ENCODE measurements around the gene DNAJC16. TPM values are rescaled to one million over a fixed set of nuclear protein-coding genes. Genes with fewer than 3 reads are reported as not detected.

DNAJC16 gene
- total and polyA plus RNA-seq, 2 of the 13 experiments (the other 11 are each of a cell fraction or from before 2014, with no cell fraction given): 11.4 to 15.4 TPM

- TF ChIP-seq ZHX1 (CRISPR knock-in tag; IDR thresholded peaks at IDR 0.05; ENCODE audit: low read depth) (no peak), RXRB (CRISPR knock-in tag; IDR thresholded peaks at IDR 0.05; ENCODE audit: borderline replicate concordance) (no peak), HNRNPLL (IDR thresholded peaks at IDR 0.05; ENCODE audit: low read depth, low read length, poor library complexity, severe bottlenecking) (no peak), ZBTB43 (CRISPR knock-in tag; conservative IDR thresholded peaks at IDR 0.05) (no peak), ZBTB20 (CRISPR knock-in tag; IDR thresholded peaks at IDR 0.05; ENCODE audit: borderline replicate concordance, low read depth) (peak; percentile 15; the same call in 1 of the 2 replicates), KLF16 (CRISPR knock-in tag; IDR thresholded peaks at IDR 0.05) (no peak), ZGPAT (CRISPR knock-in tag; IDR thresholded peaks at IDR 0.05) (no peak; the same call in 1 of the 2 replicates), KLF13 (CRISPR knock-in tag; IDR thresholded peaks at IDR 0.05) (no peak), SP2 (CRISPR knock-in tag; IDR thresholded peaks at IDR 0.05) (no peak), TP53 (CRISPR knock-in tag; conservative IDR thresholded peaks at IDR 0.05) (no peak), RBFOX2 (IDR thresholded peaks at IDR 0.05; ENCODE audit: low read depth, low read length) (no peak), HMG20B (CRISPR knock-in tag; conservative IDR thresholded peaks at IDR 0.05) (no peak), KDM5B (CRISPR knock-in tag; IDR thresholded peaks at IDR 0.05; ENCODE audit: borderline replicate concordance) (no peak), CEBPB (IDR thresholded peaks at IDR 0.05; ENCODE audit: borderline replicate concordance, low read depth, low read length) (no peak), MXI1 (IDR thresholded peaks at IDR 0.05; ENCODE audit: borderline replicate concordance, low read depth, low read length) (no peak), BORCS8-MEF2B (CRISPR knock-in tag; IDR thresholded peaks at IDR 0.05) (no peak), DMAP1 (CRISPR knock-in tag; IDR thresholded peaks at IDR 0.05) (peak; percentile 33; the same call in 1 of the 2 replicates), TGIF2 (CRISPR knock-in tag; IDR thresholded peaks at IDR 0.05) (peak; percentile 40; the same call in 1 of the 2 replicates), ZFP36 (IDR thresholded peaks at IDR 0.05; ENCODE audit: borderline replicate concordance, low read depth, low read length, partially characterized antibody) (no peak), DNMT1 (CRISPR knock-in tag; IDR thresholded peaks at IDR 0.05) (no peak), SRF (IDR thresholded peaks at IDR 0.05; ENCODE audit: low read depth, low read length) (peak; percentile 46; the same call in 1 of the 2 replicates), STAT5B (CRISPR knock-in tag; IDR thresholded peaks at IDR 0.05) (no peak), NR2F1 (CRISPR knock-in tag; IDR thresholded peaks at IDR 0.05) (peak in 1 of 2 experiments; percentile 21; a peak in 1 of 4 replicates)
- TF ChIP-seq, protein P1, sequence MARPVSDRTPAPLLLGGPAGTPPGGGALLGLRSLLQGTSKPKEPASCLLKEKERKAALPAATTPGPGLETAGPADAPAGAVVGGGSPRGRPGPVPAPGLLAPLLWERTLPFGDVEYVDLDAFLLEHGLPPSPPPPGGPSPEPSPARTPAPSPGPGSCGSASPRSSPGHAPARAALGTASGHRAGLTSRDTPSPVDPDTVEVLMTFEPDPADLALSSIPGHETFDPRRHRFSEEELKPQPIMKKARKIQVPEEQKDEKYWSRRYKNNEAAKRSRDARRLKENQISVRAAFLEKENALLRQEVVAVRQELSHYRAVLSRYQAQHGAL (CRISPR knock-in tag; IDR thresholded peaks at IDR 0.05; ENCODE audit: not compliant biosample characterization): no peak
- TF ChIP-seq, protein P2, sequence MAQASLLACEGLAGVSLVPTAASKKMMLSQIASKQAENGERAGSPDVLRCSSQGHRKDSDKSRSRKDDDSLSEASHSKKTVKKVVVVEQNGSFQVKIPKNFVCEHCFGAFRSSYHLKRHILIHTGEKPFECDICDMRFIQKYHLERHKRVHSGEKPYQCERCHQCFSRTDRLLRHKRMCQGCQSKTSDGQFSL (CRISPR knock-in tag; IDR thresholded peaks at IDR 0.05): no peak
Measured at GRCh38 chr1:15618077-15618654, 91.5 kb downstream of the DNAJC16 start (continued).

Measured in HepG2 (cell line).